K562 (cell line): ENCODE measurements around the gene GAD1. TPM values are rescaled to one million over a fixed set of nuclear protein-coding genes. Genes with fewer than 3 reads are reported as not detected.

Experiments
- ATAC-seq: fragments of 200-7000 bp; cut with Tn5 transposase; 3 replicates; pipeline ENCODE4 v1.9.1; 2020; ENCODE audit warnings: moderate library complexity
- BruUV-seq: library from RNA; stranded (reverse); fragments of 400-500 nt; replicated peaks from 2 replicates; lab custom pipeline; 2021; lab: Mats Ljungman, UMichigan
- CTCF ChIA-PET: fragments of 300-600 bp; formaldehyde crosslinking; extraction: SDS; loops from one replicate; lab custom pipeline; 2021; ENCODE audit warnings: low intra/inter-chr PET ratio; lab: Yijun Ruan, JAX
- POLR2A ChIA-PET: fragments of 300-600, 350-650 bp; sonication (Branson Sonifier 250); formaldehyde crosslinking; extraction: SDS; loops from one replicate; lab custom pipeline; 2021; ENCODE audit warnings: antibody characterized with exemption, inconsistent platforms; lab: Yijun Ruan, JAX
- DNase-seq, 4 experiments: peaks; one replicate each; pipeline versions ENCODE4 v3.0.0 to v3.0.0-alpha.2; 2011 to 2018; ENCODE audit warnings: low spot score in 3 of 4, mixed read lengths in 3 of 4; ENCODE audit errors: extremely low read depth in 1 of 4
- FAIRE-seq: peaks from 2 replicates; lab custom pipeline; 2011; peaks lifted over from hg19 to GRCh38; lab: Jason Lieb, UNC
- H2AFZ ChIP-seq: 2 replicates; pipeline ENCODE4 v1.6.0; 2011; ENCODE audit warnings: low read depth, low read length, control low read depth, inconsistent platforms
- H3K27ac ChIP-seq: fragments of 200-600 bp; 3 replicates; pipeline ENCODE4 v1.8.0; 2011; ENCODE audit warnings: low read depth, mild to moderate bottlenecking, control low read depth, inconsistent platforms, low read length, moderate library complexity, mixed read lengths; ENCODE audit errors: extremely low read depth
- H3K27me3 ChIP-seq, 2 experiments: fragments of 300-600 bp in 1 of 2; 2 replicates in 1 of 2; 3 replicates in 1 of 2; pipeline versions ENCODE4 v1.6.0 to v1.8.0; 2011; ENCODE audit warnings: inconsistent platforms in 2 of 2, low read length in 2 of 2, mild to moderate bottlenecking in 1 of 2, mixed read lengths in 1 of 2, moderate library complexity in 1 of 2; ENCODE audit not compliant: control insufficient read depth in 2 of 2, insufficient read depth in 2 of 2
- H3K36me3 ChIP-seq: fragments of 300-600 bp; 3 replicates; pipeline ENCODE4 v1.8.0; 2011; ENCODE audit warnings: mild to moderate bottlenecking, low read length, inconsistent platforms; ENCODE audit not compliant: control insufficient read depth, insufficient read depth
- H3K4me1 ChIP-seq, 2 experiments: fragments of 200-600 bp in 1 of 2; replicated peaks in 1 of 2; 2 replicates in 1 of 2; 3 replicates in 1 of 2; pipeline versions ENCODE4 v1.5.1 to v1.8.0; 2011; ENCODE audit warnings: inconsistent platforms in 2 of 2, low read length in 2 of 2, mild to moderate bottlenecking in 1 of 2, mixed read lengths in 1 of 2, moderate library complexity in 1 of 2; ENCODE audit not compliant: control insufficient read depth in 2 of 2, insufficient read depth in 2 of 2
- H3K4me2 ChIP-seq: 2 replicates; pipeline ENCODE4 v1.6.1; 2011; ENCODE audit warnings: low read length, control low read depth, inconsistent platforms, mixed read lengths; ENCODE audit not compliant: insufficient read depth
- H3K4me3 ChIP-seq: fragments of 200-600 bp; sonication (generic), shearing (Covaris generic); 2 replicates; pipeline ENCODE4 v1.5.1; 2016; ENCODE audit warnings: control low read depth, inconsistent platforms
- H3K79me2 ChIP-seq: fragments of 200-600 bp; 3 replicates; pipeline ENCODE4 v1.8.0; 2011; ENCODE audit warnings: low read length, inconsistent platforms; ENCODE audit not compliant: control insufficient read depth, insufficient read depth
- H3K9ac ChIP-seq, 2 experiments: 2 replicates each; pipeline versions ENCODE4 v1.6.0 to v1.6.1; 2011; ENCODE audit warnings: low read depth in 2 of 2, low read length in 2 of 2, control low read depth in 1 of 2, inconsistent platforms in 1 of 2, mild to moderate bottlenecking in 1 of 2, mixed read lengths in 1 of 2; ENCODE audit not compliant: insufficient read depth in 1 of 2
- H3K9me1 ChIP-seq: one replicate; pipeline ENCODE4 v1.6.0; 2011; ENCODE audit warnings: inconsistent platforms, mild to moderate bottlenecking, low read length, moderate library complexity; ENCODE audit not compliant: control insufficient read depth, insufficient read depth
- H3K9me3 ChIP-seq: replicated peaks from 2 replicates; pipeline ENCODE4 v1.5.1; 2011; ENCODE audit warnings: low read depth, low read length, inconsistent platforms; ENCODE audit not compliant: control insufficient read depth, insufficient read depth
- H4K20me1 ChIP-seq: replicated peaks from 2 replicates; pipeline ENCODE4 v1.6.1; 2011; ENCODE audit warnings: low read length, inconsistent platforms, mixed read lengths; ENCODE audit not compliant: control insufficient read depth, insufficient read depth
- C11orf30 ChIP-seq: fragments of 450-650 bp; IDR thresholded peaks from 2 replicates; pipeline ENCODE4 v1.6.1; 2016; ENCODE audit warnings: low read depth, mild to moderate bottlenecking
- CBFB ChIP-seq: sonication (generic); formaldehyde crosslinking; IDR thresholded peaks from 2 replicates; pipeline ENCODE4 v1.4.0; 2020; ENCODE audit warnings: mild to moderate bottlenecking, missing genetic modification reagents
- CEBPB ChIP-seq: fragments of 450-650 bp; IDR thresholded peaks from 2 replicates; pipeline ENCODE4 v1.6.1; 2016; ENCODE audit warnings: missing genetic modification characterization, missing compliant biosample characterization
- MAFG ChIP-seq: fragments of 450-650 bp; conservative IDR thresholded peaks from 2 replicates; pipeline ENCODE4 v1.6.1; 2016; ENCODE audit warnings: missing genetic modification characterization, missing compliant biosample characterization
- POLR2AphosphoS2 ChIP-seq: IDR thresholded peaks from 2 replicates; pipeline ENCODE4 v1.6.1; 2012; ENCODE audit warnings: low read length, improper control_type of control experiment
- RBM25 ChIP-seq: fragments of 200-400 bp; formaldehyde crosslinking; IDR thresholded peaks from 2 replicates; pipeline ENCODE4 v1.6.1; 2018; ENCODE audit warnings: low read length, low read depth, moderate library complexity; ENCODE audit not compliant: severe bottlenecking
- RFX5 ChIP-seq: IDR thresholded peaks from 2 replicates; pipeline ENCODE4 v1.6.1; 2011; ENCODE audit warnings: low read depth, mild to moderate bottlenecking, improper control_type of control experiment, low read length
- ZFP1 ChIP-seq: fragments of 450-650 bp; formaldehyde crosslinking; IDR thresholded peaks from 2 replicates; pipeline ENCODE4 v1.4.0; 2020; ENCODE audit warnings: mild to moderate bottlenecking, mixed read lengths
- ZFX ChIP-seq: sonication (generic); formaldehyde crosslinking; IDR thresholded peaks from 2 replicates; pipeline ENCODE4 v1.8.0; 2022; ENCODE audit warnings: mild to moderate bottlenecking, missing genetic modification reagents, moderate library complexity
- ZNF121 ChIP-seq: sonication (generic); formaldehyde crosslinking; conservative IDR thresholded peaks from 2 replicates; pipeline ENCODE4 v1.8.0; 2022; ENCODE audit warnings: missing genetic modification reagents
- ZNF316 ChIP-seq: fragments of 450-650 bp; IDR thresholded peaks from 2 replicates; pipeline ENCODE4 v1.6.1; 2016
- WGBS: fragments of 100-300 bp; shearing (Covaris generic); methylation state at CpG from one replicate; pipeline ENCODE4 v1.1.6; 2016; ENCODE audit warnings: low coverage, mixed read lengths; ENCODE audit not compliant: insufficient coverage; ENCODE audit errors: missing lambda C conversion rate; 5-methylcytosine and 5-hydroxymethylcytosine counted together
- in situ Hi-C: fragments of 300-500 bp; cut with MboI; formaldehyde crosslinking; loops from 4 replicates; pipeline ENCODE4 v1.15.0; 2018; ENCODE audit warnings: inconsistent platforms, mixed read lengths
- intact Hi-C: fragments of 100-400 bp; cut with micrococcal nuclease; formaldehyde crosslinking; loops from 2 replicates; pipeline ENCODE4 v1.14.2; 2022
- polyA plus RNA-seq, 8 experiments: library from polyadenylated mRNA; depleted of rRNA in 4 of 8; stranded (reverse) in 5 of 8; unstranded in 3 of 8; fragments of >200 nt; fragmentation: Nextera tagmentation in 2 of 8; fragmentation: Illumina TruSeq in 1 of 8; extraction: Ambion mirVana in 2 of 8; extraction: Trizol in 1 of 8; gene quantifications; 2 replicates each; pipeline versions ENCODE4 v1.2.1 to v1.2.3, GENCODE V29; 2011 to 2014; ENCODE audit warnings: inconsistent platforms in 1 of 8, missing spikeins in 1 of 8
- total RNA-seq, 7 experiments: library from RNA; depleted of rRNA in 6 of 7; stranded (reverse); fragments of >200 nt in 6 of 7; fragmentation: Illumina TruSeq in 2 of 7; extraction: Trizol in 2 of 7; gene quantifications; 2 replicates each; pipeline versions ENCODE4 v1.2.1 to v1.2.3, GENCODE V29; 2011 to 2021; ENCODE audit warnings: low replicate concordance in 1 of 7

Gene GAD1
- total and polyA plus RNA-seq, 9 of the 15 experiments (the other 6 are each of a cell fraction or from before 2014, with no cell fraction given) = 2.7 to 29.1 (median 15.7) TPM

- in situ Hi-C loops = no loop called here
- H3K9me1 ChIP-seq = no peaks in the 10 kb centered on the region
- no peak for FAIRE-seq
- H3K4me3 ChIP-seq = no peak overlapping the region
- no peak overlapping the region for H3K9ac ChIP-seq
- CTCF ChIA-PET = no interaction called here
- ATAC-seq = no peak
- no peaks in the 10 kb centered on the region for H3K36me3 ChIP-seq
- 86% methylated on average over 1 of the region's 1 CpG for WGBS
- no peaks in the 10 kb centered on the region for H3K79me2 ChIP-seq
- H3K4me2 ChIP-seq = no peak overlapping the region
- DNase-seq = no peak
- no peaks in the 10 kb centered on the region for H3K27me3 ChIP-seq
- no peak overlapping the region for H2AFZ ChIP-seq
- BruUV-seq = no TSS peak
- intact Hi-C loops = no loop called here
- H3K27ac ChIP-seq = no peak overlapping the region
- TF ChIP-seq RFX5 = no peak
- peak; percentile 73 for TF ChIP-seq ZNF316
- no peak for TF ChIP-seq ZFP1
- peak; percentile 26 for TF ChIP-seq MAFG (tag)
- TF ChIP-seq C11orf30 = peak; percentile 48
- no peak for TF ChIP-seq POLR2AphosphoS2
- TF ChIP-seq CBFB (CRISPR knock-in tag) = no peak
- POLR2A ChIA-PET = interaction anchor here (0.8 to 2.5 kb wide), 3 partner anchors 8 to 158 kb away, joined by 3 to 14 read pairs (median 8); partner anchors contain the start of gene ERICH2
- peaks cover 0 to 5% of the 10 kb centered on the region in 2 experiments; a peak in 2 of 5 replicates for H3K4me1 ChIP-seq
- H4K20me1 ChIP-seq = no peaks in the 10 kb centered on the region
- H3K9me3 ChIP-seq = no peaks in the 10 kb centered on the region
Observed at GRCh38 chr2:170779304-170779703, 37.4 kb upstream of the GAD1 start.

- no peak overlapping the region for H3K9ac ChIP-seq
- H3K36me3 ChIP-seq = no peaks in the 10 kb centered on the region
- H3K79me2 ChIP-seq = no peaks in the 10 kb centered on the region
- no TSS peak for BruUV-seq
- no peak overlapping the region for H3K4me2 ChIP-seq
- no peaks in the 10 kb centered on the region for H3K9me1 ChIP-seq
- POLR2A ChIA-PET = interaction anchor here (0.7 to 2.2 kb wide), 4 partner anchors 8 to 91 kb away, joined by 4 to 9 read pairs (median 5); partner anchors contain the start of gene ERICH2
- no peak overlapping the region for H3K4me3 ChIP-seq
- H3K27me3 ChIP-seq = no peaks in the 10 kb centered on the region
- in situ Hi-C loops (no loop called here), intact Hi-C loops (no loop called here)
- no peak overlapping the region for H3K27ac ChIP-seq
- TF ChIP-seq ZNF121 (CRISPR knock-in tag) (peak; percentile 88), ZFX (CRISPR knock-in tag) (peak; percentile 16; the same call in 1 of the 2 replicates), RBM25 (peak; percentile 54), CEBPB (no peak)
- H4K20me1 ChIP-seq = no peaks in the 10 kb centered on the region
- no peak overlapping the region for H2AFZ ChIP-seq
- peaks cover 0 to 5% of the 10 kb centered on the region in 2 experiments; a peak in 2 of 5 replicates for H3K4me1 ChIP-seq
- H3K9me3 ChIP-seq = no peaks in the 10 kb centered on the region
- no peak for FAIRE-seq
- no peak for DNase-seq
- ATAC-seq = no peak
- CTCF ChIA-PET = no interaction called here
- WGBS = 52% methylated on average over 2 of the region's 2 CpGs
Observed at GRCh38 chr2:170782673-170783072, 34.0 kb upstream of the GAD1 start.
